HepG2 (cell line): ENCODE measurements around the gene VWCE. TPM values are rescaled to one million over a fixed set of nuclear protein-coding genes. Genes with fewer than 3 reads are reported as not detected.

Source experiments
- ATAC-seq: fragments of 200-7000 bp; cut with Tn5 transposase; 3 replicates; pipeline ENCODE4 v1.9.1; 2020; ENCODE audit warnings: mild to moderate bottlenecking, moderate library complexity
- BruUV-seq: library from RNA; stranded (reverse); fragments of 400-500 nt; replicated peaks from 2 replicates; lab custom pipeline; 2021; lab: Mats Ljungman, UMichigan
- CTCF ChIA-PET: fragments of 300-600 bp; formaldehyde crosslinking; extraction: SDS; loops from one replicate; lab custom pipeline; 2021; ENCODE audit warnings: low total read pairs, inconsistent platforms, low intra/inter-chr PET ratio; lab: Yijun Ruan, JAX
- POLR2A ChIA-PET: fragments of 350-600 bp; sonication (Branson Sonifier 250); formaldehyde crosslinking; loops from one replicate; lab custom pipeline; 2020; ENCODE audit warnings: antibody characterized with exemption, inconsistent platforms; lab: Yijun Ruan, JAX
- DNase-seq: peaks from one replicate; pipeline ENCODE4 v3.0.0-alpha.2; 2015; ENCODE audit warnings: low spot score
- FAIRE-seq: peaks from 3 replicates; lab custom pipeline; 2011; peaks lifted over from hg19 to GRCh38; lab: Jason Lieb, UNC
- H2AFZ ChIP-seq: one replicate; pipeline ENCODE4 v1.6.1; 2011; ENCODE audit warnings: low read length, inconsistent platforms
- H3K27ac ChIP-seq: fragments of 300-600 bp; 3 replicates; pipeline ENCODE4 v1.8.0; 2011; ENCODE audit warnings: mixed run types, mild to moderate bottlenecking, mixed read lengths, low read length, inconsistent platforms; ENCODE audit not compliant: insufficient read depth; ENCODE audit errors: extremely low read length
- H3K27me3 ChIP-seq, 2 experiments: fragments of 200-600 bp in 1 of 2; 2 replicates in 1 of 2; 3 replicates in 1 of 2; pipeline versions ENCODE4 v1.6.0 to v1.8.0; 2011; ENCODE audit warnings: low read length in 2 of 2, mild to moderate bottlenecking in 2 of 2, moderate library complexity in 2 of 2, inconsistent platforms in 1 of 2; ENCODE audit not compliant: insufficient read depth in 2 of 2, control insufficient read depth in 1 of 2
- H3K36me3 ChIP-seq, 2 experiments: fragments of 200-600 bp in 1 of 2; replicated peaks in 1 of 2; 2 replicates in 1 of 2; 3 replicates in 1 of 2; pipeline versions ENCODE4 v1.5.1 to v1.8.0; 2011; ENCODE audit warnings: low read length in 2 of 2, inconsistent platforms in 1 of 2; ENCODE audit not compliant: insufficient read depth in 2 of 2, control insufficient read depth in 1 of 2
- H3K4me1 ChIP-seq: 2 replicates; pipeline ENCODE4 v1.5.1; 2012; ENCODE audit warnings: low read length, inconsistent platforms; ENCODE audit not compliant: insufficient read depth
- H3K4me2 ChIP-seq: 2 replicates; pipeline ENCODE4 v1.6.0; 2011; ENCODE audit warnings: low read depth, low read length, inconsistent platforms
- H3K4me3 ChIP-seq, 3 experiments: fragments of 200-600 bp in 1 of 3; sonication (generic), shearing (Covaris generic) in 1 of 3; replicated peaks in 1 of 3; 2 replicates each; pipeline ENCODE4 v1.5.1; 2011 to 2016; ENCODE audit warnings: low read length in 3 of 3, inconsistent platforms in 2 of 3, low read depth in 2 of 3, mild to moderate bottlenecking in 2 of 3, control low read depth in 1 of 3, mixed read lengths in 1 of 3; ENCODE audit not compliant: insufficient read depth in 1 of 3
- H3K79me2 ChIP-seq: one replicate; pipeline ENCODE4 v1.6.1; 2011; ENCODE audit warnings: low read length, inconsistent platforms; ENCODE audit not compliant: insufficient read depth
- H3K9ac ChIP-seq: 2 replicates; pipeline ENCODE4 v1.6.0; 2011; ENCODE audit warnings: mild to moderate bottlenecking, low read depth, low read length, inconsistent platforms; ENCODE audit not compliant: insufficient read depth
- H3K9me3 ChIP-seq: 2 replicates; pipeline ENCODE4 v1.5.1; 2012; ENCODE audit warnings: mild to moderate bottlenecking, low read length
- H4K20me1 ChIP-seq: 2 replicates; pipeline ENCODE4 v1.6.0; 2011; ENCODE audit warnings: inconsistent platforms, mild to moderate bottlenecking, low read length, moderate library complexity; ENCODE audit not compliant: insufficient read depth
- ARNT2 ChIP-seq: sonication (generic); formaldehyde crosslinking; IDR thresholded peaks from 2 replicates; pipeline ENCODE4 v1.8.0; 2022; ENCODE audit warnings: mild to moderate bottlenecking, low read depth, missing genetic modification reagents, moderate library complexity
- EEA1 ChIP-seq: sonication (generic); formaldehyde crosslinking; IDR thresholded peaks from 2 replicates; pipeline ENCODE4 v1.5.1; 2020; ENCODE audit warnings: mild to moderate bottlenecking, missing genetic modification reagents, borderline replicate concordance
- ELF3 ChIP-seq: IDR thresholded peaks from 2 replicates; pipeline ENCODE4 v1.6.1; 2016; ENCODE audit warnings: missing genetic modification reagents, missing compliant biosample characterization
- GMEB1 ChIP-seq: sonication (generic); formaldehyde crosslinking; IDR thresholded peaks from 2 replicates; pipeline ENCODE4 v1.5.1; 2020; ENCODE audit warnings: missing genetic modification reagents, mild to moderate bottlenecking, borderline replicate concordance
- HIC2 ChIP-seq: sonication (generic); formaldehyde crosslinking; IDR thresholded peaks from 2 replicates; pipeline ENCODE4 v1.9.0; 2022; ENCODE audit warnings: low read depth, missing genetic modification reagents
- HNRNPL ChIP-seq: fragments of 200-400 bp; formaldehyde crosslinking; IDR thresholded peaks from 2 replicates; pipeline ENCODE4 v1.6.1; 2017; ENCODE audit warnings: mild to moderate bottlenecking, low read depth, low read length
- ISX ChIP-seq: sonication (generic); formaldehyde crosslinking; conservative IDR thresholded peaks from 2 replicates; pipeline ENCODE4 v1.5.0; 2020; ENCODE audit warnings: missing genetic modification reagents
- KLF13 ChIP-seq: sonication (generic); formaldehyde crosslinking; IDR thresholded peaks from 2 replicates; pipeline ENCODE4 v1.4.0; 2020; ENCODE audit warnings: mild to moderate bottlenecking, missing genetic modification reagents
- MYPOP ChIP-seq: sonication (generic); formaldehyde crosslinking; IDR thresholded peaks from 2 replicates; pipeline ENCODE4 v1.8.1; 2023; ENCODE audit warnings: mild to moderate bottlenecking, moderate library complexity, missing genetic modification reagents
- NFE2L1 ChIP-seq: sonication (generic); formaldehyde crosslinking; IDR thresholded peaks from 2 replicates; pipeline ENCODE4 v1.4.0; 2020; ENCODE audit warnings: missing genetic modification reagents, mild to moderate bottlenecking, borderline replicate concordance
- NFE2L2 ChIP-seq: fragments of 150-350 bp; IDR thresholded peaks from 2 replicates; pipeline ENCODE4 v1.6.1; 2014; ENCODE audit warnings: low read length
- NR1H2 ChIP-seq: sonication (generic); formaldehyde crosslinking; IDR thresholded peaks from 2 replicates; pipeline ENCODE4 v1.8.1; 2022; ENCODE audit warnings: low read depth, missing genetic modification reagents, borderline replicate concordance
- PTBP1 ChIP-seq: fragments of 200-400 bp; formaldehyde crosslinking; IDR thresholded peaks from 2 replicates; pipeline ENCODE4 v1.6.1; 2018; ENCODE audit warnings: low read length, low read depth; ENCODE audit not compliant: poor library complexity, severe bottlenecking
- SP1 ChIP-seq, 2 experiments: fragments of 450-650 bp in 1 of 2; sonication (generic) in 1 of 2; formaldehyde crosslinking in 1 of 2; IDR thresholded peaks; 2 replicates each; pipeline versions ENCODE4 v1.4.0 to v1.6.1; 2016 to 2020; ENCODE audit warnings: missing genetic modification reagents in 1 of 2
- TCF7 ChIP-seq: sonication (generic); IDR thresholded peaks from 2 replicates; pipeline ENCODE4 v1.6.1; 2016; ENCODE audit warnings: antibody characterized with exemption, low read depth
- ZFY ChIP-seq: sonication (generic); formaldehyde crosslinking; IDR thresholded peaks from 2 replicates; pipeline ENCODE4 v1.4.0; 2020; ENCODE audit warnings: missing genetic modification reagents
- ZIK1 ChIP-seq: sonication (generic); formaldehyde crosslinking; IDR thresholded peaks from 2 replicates; pipeline ENCODE4 v1.5.0; 2020; ENCODE audit warnings: mild to moderate bottlenecking, low read depth, missing genetic modification reagents, borderline replicate concordance
- ZNF800 ChIP-seq: sonication (generic); formaldehyde crosslinking; IDR thresholded peaks from 2 replicates; pipeline ENCODE4 v1.4.0; 2020; ENCODE audit warnings: missing genetic modification reagents
- WGBS: methylation state at CpG from one replicate; pipeline ENCODE4 v1.1.6; 2017; ENCODE audit warnings: low lambda C conversion rate; 5-methylcytosine and 5-hydroxymethylcytosine counted together
- in situ Hi-C: cut with HindIII; loops from 2 replicates; pipeline ENCODE4 v1.10.0; 2017; ENCODE audit warnings: low pct_unique_long_range_greater_than_20kb; ENCODE audit not compliant: extremely low pct_ligation_motif_present
- intact Hi-C: fragments of 100-400 bp; cut with micrococcal nuclease; formaldehyde crosslinking; loops from one replicate; pipeline ENCODE4 v1.10.0; 2022; ENCODE audit not compliant: unreplicated experiment
- polyA plus RNA-seq, 8 experiments: library from polyadenylated mRNA; depleted of rRNA in 3 of 8; stranded (reverse) in 7 of 8; unstranded in 1 of 8; fragments of >200 nt; fragmentation: Illumina TruSeq in 4 of 8; extraction: Trizol in 4 of 8; gene quantifications; 2 replicates each; pipeline versions ENCODE4 v1.2.1 to v1.2.3, GENCODE V29; 2011 to 2016; ENCODE audit warnings: low read depth in 4 of 8, missing spikeins in 1 of 8, mixed read lengths in 1 of 8; ENCODE audit not compliant: insufficient read depth in 1 of 8
- total RNA-seq, 5 experiments: library from RNA; depleted of rRNA; stranded (reverse); fragments of >200 nt; fragmentation: Illumina TruSeq; extraction: Trizol; gene quantifications; 2 replicates each; pipeline ENCODE4 v1.2.3, GENCODE V29; 2016; ENCODE audit warnings: low read depth in 1 of 5

Gene VWCE
- total and polyA plus RNA-seq, 2 of the 13 experiments (the other 11 are each of a cell fraction or from before 2014, with no cell fraction given): 27.6 to 58.3 TPM

- H3K27ac ChIP-seq: peak overlapping the region; percentile 89
- TF ChIP-seq HNRNPL (no peak), ARNT2 (CRISPR knock-in tag) (0 out of 2 replicates have a peak, but pooled peaks have one; percentile 20), ZNF800 (CRISPR knock-in tag) (no peak), ZIK1 (CRISPR knock-in tag) (no peak), NR1H2 (CRISPR knock-in tag) (no peak), PTBP1 (no peak), TCF7 (no peak), ZFY (CRISPR knock-in tag) (no peak), MYPOP (CRISPR knock-in tag) (no peak), SP1 (IDR thresholded peaks at IDR 0.05) (no peak), SP1 (CRISPR knock-in tag; IDR thresholded peaks at IDR 0.05) (no peak), ISX (CRISPR knock-in tag) (no peak), GMEB1 (no peak; the same call in 1 of the 2 replicates), EEA1 (CRISPR knock-in tag) (no peak), NFE2L1 (CRISPR knock-in tag) (no peak), ELF3 (peak; percentile 72), HIC2 (peak; percentile 60; the same call in 1 of the 2 replicates), KLF13 (CRISPR knock-in tag) (no peak), NFE2L2 (no peak; the same call in 1 of the 2 replicates)
These were observed 3.6 kb upstream of the VWCE start for GRCh38 chr11:61298663-61299244.

More at GRCh38 chr11:61298663-61299244, 3.6 kb upstream of the VWCE start:
- WGBS: 7% methylated on average over 4 of the region's 4 CpGs
- no peaks in the 10 kb centered on the region for H4K20me1 ChIP-seq
- no peaks in the 10 kb centered on the region; a peak in 1 of 5 replicates for H3K27me3 ChIP-seq
- ChIA-PET POLR2A (interaction anchor here (1.2 to 2.2 kb wide), 10 partner anchors 10 to 130 kb away, joined by 3 to 20 read pairs (median 4); partner anchors contain the start of genes CYB561A3, TMEM138 and TMEM216), CTCF (no interaction called here)
- FAIRE-seq (peak; percentile 90), ATAC-seq (peak; percentile 55), DNase-seq (peak; percentile 96)
- H3K9me3 ChIP-seq: no peaks in the 10 kb centered on the region
- peak overlapping the region; percentile 60 for H3K9ac ChIP-seq
- intact Hi-C loops: loop anchor here (2.0 kb wide), 1 partner anchor 36 kb away; no protein-coding TSS in a partner anchor
- in situ Hi-C loops: no loop called here
- BruUV-seq: no TSS peak
- peak overlapping the region in 1 of 3 experiments; percentile 31; a peak in 2 of 6 replicates for H3K4me3 ChIP-seq
- H3K79me2 ChIP-seq: peaks cover 17% of the 10 kb centered on the region
- H3K4me2 ChIP-seq: peak overlapping the region; percentile 70
- peaks cover 25 to 49% of the 10 kb centered on the region in 2 experiments; a peak in 4 of 5 replicates for H3K36me3 ChIP-seq
- H3K4me1 ChIP-seq: peaks cover 50% of the 10 kb centered on the region
- H2AFZ ChIP-seq: no peak overlapping the region
